Upper lobe of right lung (tissue), 1 donor: ENCODE results near the gene ZNF491. TPM values are rescaled to one million over a fixed set of nuclear protein-coding genes. Genes with fewer than 3 reads are reported as not detected.

Experiments used
- ATAC-seq: fragments of 200-7000 bp; cut with Tn5 transposase; one replicate; pipeline ENCODE4 v1.9.1; 2020; ENCODE audit warnings: mild to moderate bottlenecking, moderate library complexity
- DNase-seq: peaks from one replicate; pipeline ENCODE4 v3.0.0-alpha.2; 2020
- H3K27ac ChIP-seq: fragments of 200-600 bp; one replicate; pipeline ENCODE4 v1.8.0; 2022
- H3K27me3 ChIP-seq: fragments of 200-600 bp; one replicate; pipeline ENCODE4 v1.8.0; 2022; ENCODE audit warnings: mild to moderate bottlenecking
- H3K36me3 ChIP-seq: fragments of 200-600 bp; one replicate; pipeline ENCODE4 v1.8.0; 2022
- H3K4me1 ChIP-seq: fragments of 200-600 bp; one replicate; pipeline ENCODE4 v1.8.0; 2022
- H3K4me3 ChIP-seq: fragments of 200-600 bp; one replicate; pipeline ENCODE4 v1.8.0; 2022; ENCODE audit warnings: mild to moderate bottlenecking
- H3K9me3 ChIP-seq: fragments of 200-600 bp; one replicate; pipeline ENCODE4 v1.8.0; 2022
- intact Hi-C: fragments of 100-400 bp; cut with DNase I; formaldehyde crosslinking; loops from one replicate; pipeline ENCODE4 v1.11.0; 2022
- long read RNA-seq: library from polyadenylated mRNA; unstranded; transcript quantifications from one replicate; pipeline ENCODE4 v2.0.0, GENCODE V29; 2021
- total RNA-seq: library from RNA; stranded (reverse); fragmentation: NEBNext Ultra II Directional; extraction: Animal tissue kit (Norgen Biotek cat#: 25700); gene quantifications from one replicate; pipeline ENCODE4 v1.2.1, GENCODE V29; 2021
- TF ChIP-seq, protein P1 (sequence below): fragments of 200-600 bp; IDR thresholded peaks from one replicate; pipeline ENCODE4 v1.8.0; 2022; ENCODE audit warnings: antibody characterized with exemption
- donor health status: DM: no; HTN: yes; CAD: no; lungs with severe emphysema.

ZNF491 gene
- 1.9 TPM for total RNA-seq
- long read RNA-seq, partial matches to known transcripts = 0 of 1 reads
- long read RNA-seq, other reads (novel, unspliced or antisense) = 1 of 1 reads

DNA sequence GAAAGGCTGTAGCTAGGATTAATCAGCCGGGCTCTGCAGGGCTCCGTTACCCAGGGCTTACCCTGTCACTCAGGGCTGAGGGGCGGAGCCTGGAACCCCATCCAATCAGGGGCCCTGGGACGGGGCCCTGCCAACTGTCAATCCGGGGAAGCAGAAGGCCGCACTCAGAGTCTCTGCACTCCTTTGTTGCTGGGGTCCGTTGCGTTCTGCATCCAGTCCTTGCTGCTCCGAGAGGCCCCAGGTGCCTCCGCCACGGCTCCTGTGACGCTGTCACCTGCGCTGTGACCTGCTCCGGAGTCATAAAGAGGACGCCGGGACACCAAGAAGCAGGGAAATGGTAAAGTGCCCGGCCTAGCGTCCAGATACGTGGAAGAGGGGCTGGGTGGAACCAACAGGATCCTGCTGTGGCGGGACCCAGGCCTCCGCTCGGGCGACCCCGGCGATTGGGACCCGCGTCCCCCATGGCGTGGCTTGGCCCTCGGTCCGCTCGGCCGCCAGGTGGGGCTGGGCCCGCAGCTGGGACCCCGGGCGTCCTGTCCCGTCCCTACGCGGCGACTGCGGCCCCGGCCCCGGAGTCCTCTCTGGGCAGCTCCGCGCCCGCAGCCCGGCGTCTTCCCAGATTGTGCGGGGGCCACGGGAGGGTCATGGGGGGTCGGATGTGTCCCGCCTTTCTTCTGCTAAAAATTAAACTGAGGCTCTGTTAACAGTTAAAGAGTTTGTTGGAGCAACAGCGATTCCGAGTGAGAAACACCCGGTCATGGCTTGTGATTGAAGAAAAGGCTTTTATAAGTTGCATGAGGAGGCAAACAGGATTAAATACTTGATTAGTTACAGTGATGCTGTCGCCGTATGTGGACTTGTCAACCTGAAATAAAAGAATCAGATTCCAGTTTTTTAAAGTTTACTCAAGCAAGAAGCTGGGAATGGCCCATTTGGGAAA lies at the start of gene ZNF491:
TSS of gene ZNF491 (plus strand) at position 133 of the 940 bp plus-strand sequence. CDS start 7,431 bp downstream, outside the sequence.
- peak; percentile 96 for DNase-seq
- TF ChIP-seq, protein P1, sequence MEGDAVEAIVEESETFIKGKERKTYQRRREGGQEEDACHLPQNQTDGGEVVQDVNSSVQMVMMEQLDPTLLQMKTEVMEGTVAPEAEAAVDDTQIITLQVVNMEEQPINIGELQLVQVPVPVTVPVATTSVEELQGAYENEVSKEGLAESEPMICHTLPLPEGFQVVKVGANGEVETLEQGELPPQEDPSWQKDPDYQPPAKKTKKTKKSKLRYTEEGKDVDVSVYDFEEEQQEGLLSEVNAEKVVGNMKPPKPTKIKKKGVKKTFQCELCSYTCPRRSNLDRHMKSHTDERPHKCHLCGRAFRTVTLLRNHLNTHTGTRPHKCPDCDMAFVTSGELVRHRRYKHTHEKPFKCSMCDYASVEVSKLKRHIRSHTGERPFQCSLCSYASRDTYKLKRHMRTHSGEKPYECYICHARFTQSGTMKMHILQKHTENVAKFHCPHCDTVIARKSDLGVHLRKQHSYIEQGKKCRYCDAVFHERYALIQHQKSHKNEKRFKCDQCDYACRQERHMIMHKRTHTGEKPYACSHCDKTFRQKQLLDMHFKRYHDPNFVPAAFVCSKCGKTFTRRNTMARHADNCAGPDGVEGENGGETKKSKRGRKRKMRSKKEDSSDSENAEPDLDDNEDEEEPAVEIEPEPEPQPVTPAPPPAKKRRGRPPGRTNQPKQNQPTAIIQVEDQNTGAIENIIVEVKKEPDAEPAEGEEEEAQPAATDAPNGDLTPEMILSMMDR = peak; percentile 34
- Histone ChIP-seq H3K27me3 (no peaks in the 10 kb centered on the region), H3K27ac (peak within 1 kb of the TSS; percentile 81), H3K4me1 (peaks cover 6% of the 10 kb centered on the region), H3K4me3 (peak within 1 kb of the TSS; percentile 88), H3K36me3 (no peaks in the 10 kb centered on the region), H3K9me3 (no peaks in the 10 kb centered on the region)
- intact Hi-C loops = no loop called here
- ATAC-seq = peak; percentile 99

DNA sequence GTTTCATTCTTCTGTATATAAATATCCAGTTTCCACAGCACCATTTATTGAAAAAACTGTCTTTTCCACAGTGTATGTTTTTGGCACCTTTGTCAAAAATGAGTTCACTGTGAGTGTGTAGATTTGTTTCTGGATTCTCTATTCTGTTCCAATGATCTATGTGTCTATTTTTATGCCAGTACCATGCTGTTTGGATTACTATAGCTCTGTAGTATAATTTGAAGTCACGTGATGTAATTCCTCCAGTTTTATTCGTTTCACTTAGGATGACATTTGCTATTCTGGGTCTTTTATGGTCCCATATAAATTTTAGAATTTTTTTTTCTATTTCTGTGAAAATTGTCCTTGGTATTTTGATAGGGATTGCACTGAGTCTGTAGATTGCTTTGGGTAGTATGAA lies 48.6 kb upstream of the ZNF491 start:
- H3K27ac ChIP-seq = no peak overlapping the region
- H3K36me3 ChIP-seq = no peaks in the 10 kb centered on the region
- no peaks in the 10 kb centered on the region for H3K27me3 ChIP-seq
- H3K4me1 ChIP-seq = no peaks in the 10 kb centered on the region
- ATAC-seq (no peak), DNase-seq (no peak)
- intact Hi-C loops = no loop called here
- TF ChIP-seq, protein P1 = no peak
- no peaks in the 10 kb centered on the region for H3K9me3 ChIP-seq
- no peak overlapping the region for H3K4me3 ChIP-seq

DNA sequence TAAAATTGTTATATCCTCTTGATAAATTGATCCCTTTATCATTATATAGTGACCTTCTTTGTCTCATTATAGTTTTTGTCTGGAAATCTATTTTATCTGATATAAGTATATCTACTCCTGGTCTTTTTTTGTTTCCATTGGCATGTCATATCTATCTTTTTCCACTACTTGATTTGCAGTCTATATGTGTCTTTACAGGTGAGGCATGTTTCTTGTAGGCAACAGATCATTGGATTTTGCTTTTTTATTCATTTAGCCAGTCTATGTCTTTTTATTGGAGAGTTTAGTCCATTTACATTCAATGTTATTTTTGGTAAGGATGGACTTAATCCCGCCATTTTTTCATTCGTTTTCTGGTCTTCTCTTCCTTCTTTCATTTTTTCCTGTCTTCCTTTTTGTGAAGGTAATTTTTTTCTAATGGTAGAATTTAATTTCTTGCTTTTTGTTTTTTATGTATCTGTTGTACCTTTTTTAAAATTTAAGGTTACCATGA lies 46.0 kb upstream of the ZNF491 start:
- TF ChIP-seq, protein P1 = no peak
- Histone ChIP-seq H3K27ac (no peak overlapping the region), H3K4me3 (no peak overlapping the region), H3K9me3 (no peaks in the 10 kb centered on the region), H3K27me3 (no peaks in the 10 kb centered on the region), H3K36me3 (no peaks in the 10 kb centered on the region), H3K4me1 (no peaks in the 10 kb centered on the region)
- no peak for ATAC-seq
- intact Hi-C loops = no loop called here
- DNase-seq = no peak

DNA sequence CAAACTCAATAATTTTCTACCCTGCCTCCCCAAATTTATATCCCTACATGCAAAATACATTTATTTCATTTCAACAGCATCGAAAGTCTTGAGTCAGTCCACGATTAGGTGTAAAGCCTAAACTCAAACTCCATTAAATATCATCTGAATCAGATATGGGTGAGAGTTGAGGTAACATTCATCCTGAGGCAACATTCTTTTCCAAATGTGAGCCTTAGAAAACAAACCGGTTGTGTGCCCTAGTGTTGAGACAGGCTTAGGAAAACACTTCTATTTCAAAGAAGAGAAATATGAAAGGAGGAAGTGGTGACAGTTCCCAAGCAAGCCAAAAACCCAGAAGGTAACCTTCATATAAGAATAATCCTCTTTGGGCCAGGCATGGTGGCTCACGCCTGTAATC lies 43.7 kb upstream of the ZNF491 start:
- ATAC-seq (no peak), DNase-seq (no peak)
- TF ChIP-seq, protein P1 = no peak
- H3K27ac ChIP-seq = no peak overlapping the region
- H3K9me3 ChIP-seq = no peaks in the 10 kb centered on the region
- no peaks in the 10 kb centered on the region for H3K36me3 ChIP-seq
- intact Hi-C loops = no loop called here
- no peak overlapping the region for H3K4me3 ChIP-seq
- no peaks in the 10 kb centered on the region for H3K4me1 ChIP-seq
- no peaks in the 10 kb centered on the region for H3K27me3 ChIP-seq

DNA sequence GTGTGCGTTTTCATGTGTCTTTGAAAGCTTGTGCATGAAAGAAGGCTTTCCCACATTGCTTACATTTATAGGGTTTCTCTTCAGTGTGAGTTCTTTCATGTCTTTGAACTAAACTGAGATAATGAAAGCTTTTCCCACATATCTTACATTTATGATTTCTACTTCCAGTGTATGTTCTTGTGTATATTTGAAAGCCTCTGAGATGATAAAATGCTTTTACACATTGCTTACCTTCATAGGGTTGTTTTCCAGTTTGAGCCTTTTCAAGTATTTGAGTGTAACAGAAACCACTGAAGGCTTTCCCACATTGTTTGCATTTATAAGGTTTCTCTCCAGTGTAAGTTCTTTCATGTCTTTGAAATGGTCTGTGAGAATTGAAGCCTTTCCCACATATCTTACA lies 41.4 kb upstream of the ZNF491 start:
- Histone ChIP-seq H3K27ac (no peak overlapping the region), H3K9me3 (no peaks in the 10 kb centered on the region), H3K4me3 (no peak overlapping the region), H3K27me3 (no peaks in the 10 kb centered on the region), H3K36me3 (no peaks in the 10 kb centered on the region), H3K4me1 (no peaks in the 10 kb centered on the region)
- TF ChIP-seq, protein P1 = no peak
- no peak for ATAC-seq
- DNase-seq = no peak
- intact Hi-C loops = no loop called here
